ENCODE data around the gene CLDN24. TPM values are rescaled to one million over a fixed set of nuclear protein-coding genes. Genes with fewer than 3 reads are reported as not detected.

The CLDN24 gene
- total RNA-seq: not detected in 3 replicates

DNA sequence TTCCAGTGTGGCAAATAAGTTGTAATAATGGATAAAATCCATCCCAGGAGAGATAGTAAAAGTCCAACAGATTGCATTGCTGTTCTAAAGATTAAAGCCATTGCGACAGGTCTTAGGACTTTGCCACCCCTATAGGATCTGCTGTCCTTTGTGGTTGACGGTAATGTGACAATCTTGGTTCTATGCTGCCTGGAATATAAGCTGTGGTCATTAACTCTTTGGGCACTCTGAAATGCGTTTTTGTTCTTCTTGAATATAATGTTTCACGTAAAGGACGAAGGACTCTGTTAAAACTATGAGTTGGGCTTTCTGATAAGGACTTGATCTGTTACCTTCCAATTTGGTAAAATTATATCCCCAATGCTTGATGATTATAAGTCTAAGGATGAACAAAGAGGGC is at the start of gene CLDN24:
Gene CLDN24, minus strand, starts transcription at position 101 of the 400 bp plus-strand sequence. Its CDS starts 0 bp downstream, at position 101.
- no peaks in the 10 kb centered on the region for H3K27me3 Mint-ChIP-seq (ENCODE audit: low read depth)
- H3K27ac Mint-ChIP-seq: no peak within 1 kb of the TSS
- peaks cover 13% of the 10 kb centered on the region for H3K4me1 Mint-ChIP-seq
- H3K4me3 Mint-ChIP-seq: no peak within 1 kb of the TSS
- peaks cover 26% of the 10 kb centered on the region for H3K36me3 Mint-ChIP-seq
- no peak for DNase-seq (ENCODE audit: low spot score in 2 of 2, unreplicated experiment in 2 of 2)
- H3K9me3 Mint-ChIP-seq: peaks cover 13% of the 10 kb centered on the region
- TF ChIP-seq, protein P1, sequence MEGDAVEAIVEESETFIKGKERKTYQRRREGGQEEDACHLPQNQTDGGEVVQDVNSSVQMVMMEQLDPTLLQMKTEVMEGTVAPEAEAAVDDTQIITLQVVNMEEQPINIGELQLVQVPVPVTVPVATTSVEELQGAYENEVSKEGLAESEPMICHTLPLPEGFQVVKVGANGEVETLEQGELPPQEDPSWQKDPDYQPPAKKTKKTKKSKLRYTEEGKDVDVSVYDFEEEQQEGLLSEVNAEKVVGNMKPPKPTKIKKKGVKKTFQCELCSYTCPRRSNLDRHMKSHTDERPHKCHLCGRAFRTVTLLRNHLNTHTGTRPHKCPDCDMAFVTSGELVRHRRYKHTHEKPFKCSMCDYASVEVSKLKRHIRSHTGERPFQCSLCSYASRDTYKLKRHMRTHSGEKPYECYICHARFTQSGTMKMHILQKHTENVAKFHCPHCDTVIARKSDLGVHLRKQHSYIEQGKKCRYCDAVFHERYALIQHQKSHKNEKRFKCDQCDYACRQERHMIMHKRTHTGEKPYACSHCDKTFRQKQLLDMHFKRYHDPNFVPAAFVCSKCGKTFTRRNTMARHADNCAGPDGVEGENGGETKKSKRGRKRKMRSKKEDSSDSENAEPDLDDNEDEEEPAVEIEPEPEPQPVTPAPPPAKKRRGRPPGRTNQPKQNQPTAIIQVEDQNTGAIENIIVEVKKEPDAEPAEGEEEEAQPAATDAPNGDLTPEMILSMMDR (IDR thresholded peaks at IDR 0.05; ENCODE audit: unreplicated experiment): no peak

- peaks cover 15% of the 10 kb centered on the region for H3K9me3 Mint-ChIP-seq
- H3K27me3 Mint-ChIP-seq (ENCODE audit: low read depth): no peaks in the 10 kb centered on the region
- peak overlapping the region; percentile 76 for H3K27ac Mint-ChIP-seq
- peaks cover 9% of the 10 kb centered on the region for H3K4me1 Mint-ChIP-seq
- no peak for DNase-seq (ENCODE audit: low spot score in 2 of 2, unreplicated experiment in 2 of 2)
- TF ChIP-seq, protein P1 (IDR thresholded peaks at IDR 0.05; ENCODE audit: unreplicated experiment): no peak
- no peak overlapping the region for H3K4me3 Mint-ChIP-seq
- no peaks in the 10 kb centered on the region for H3K36me3 Mint-ChIP-seq
Measured at GRCh38 chr4:183370786-183371185, 48.6 kb upstream of the CLDN24 start.

GRCh38 chr4:183369073-183369472 is 46.8 kb upstream of the CLDN24 start:
- TF ChIP-seq, protein P1 (IDR thresholded peaks at IDR 0.05; ENCODE audit: unreplicated experiment): no peak
- no peak overlapping the region for H3K27ac Mint-ChIP-seq

GRCh38 chr4:183366206-183366835 is 44.1 kb upstream of the CLDN24 start:
- Mint-ChIP-seq H3K9me3 (no peaks in the 10 kb centered on the region), H3K27me3 (ENCODE audit: low read depth) (no peaks in the 10 kb centered on the region), H3K4me3 (no peak overlapping the region), H3K36me3 (no peaks in the 10 kb centered on the region), H3K27ac (no peak overlapping the region), H3K4me1 (peaks cover 14% of the 10 kb centered on the region)
- DNase-seq (ENCODE audit: low spot score in 2 of 2, unreplicated experiment in 2 of 2): no peak
- TF ChIP-seq, protein P1 (IDR thresholded peaks at IDR 0.05; ENCODE audit: unreplicated experiment): no peak

More at GRCh38 chr4:183369073-183369472, 46.8 kb upstream of the CLDN24 start:
- Mint-ChIP-seq H3K27me3 (ENCODE audit: low read depth) (no peaks in the 10 kb centered on the region), H3K36me3 (no peaks in the 10 kb centered on the region), H3K4me3 (no peak overlapping the region), H3K9me3 (peaks cover 15% of the 10 kb centered on the region), H3K4me1 (peaks cover 12% of the 10 kb centered on the region)
- DNase-seq (ENCODE audit: low spot score in 2 of 2, unreplicated experiment in 2 of 2): no peak

GRCh38 chr4:183364025-183364424 is 41.8 kb upstream of the CLDN24 start:
- Mint-ChIP-seq H3K9me3 (no peaks in the 10 kb centered on the region), H3K27me3 (ENCODE audit: low read depth) (no peaks in the 10 kb centered on the region), H3K27ac (no peak overlapping the region), H3K4me3 (no peak overlapping the region), H3K36me3 (no peaks in the 10 kb centered on the region), H3K4me1 (peaks cover 10% of the 10 kb centered on the region)
- DNase-seq (ENCODE audit: low spot score in 2 of 2, unreplicated experiment in 2 of 2): no peak
- TF ChIP-seq, protein P1 (IDR thresholded peaks at IDR 0.05; ENCODE audit: unreplicated experiment): no peak

All from mesothelial cell of epicardium (in vitro differentiated cells).